Liver (tissue), 9 donors: ENCODE measurements around the gene DGKH. TPM values are rescaled to one million over a fixed set of nuclear protein-coding genes. Genes with fewer than 3 reads are reported as not detected.

Source experiments
- DNase-seq: peaks from one replicate; pipeline ENCODE4 v3.0.0-alpha.2; 2017; ENCODE audit warnings: low spot score
- H3K27ac ChIP-seq, 2 donors: one replicate each; pipeline ENCODE4 v1.7.0; 2013; ENCODE audit warnings: inconsistent platforms in 2 of 2, low read length in 2 of 2, control low read depth in 1 of 2, low read depth in 1 of 2, mild to moderate bottlenecking in 1 of 2
- H3K27me3 ChIP-seq, 4 donors: one replicate each; pipeline versions ENCODE4 v1.6.1 to v1.7.0; 2013; ENCODE audit warnings: low read length in 3 of 4, inconsistent platforms in 1 of 4, mild to moderate bottlenecking in 1 of 4, moderate library complexity in 1 of 4; ENCODE audit not compliant: control insufficient read depth in 4 of 4, insufficient read depth in 4 of 4
- H3K36me3 ChIP-seq, 4 donors: one replicate each; pipeline versions ENCODE4 v1.6.1 to v1.7.0; 2013; ENCODE audit warnings: low read length in 3 of 4, mild to moderate bottlenecking in 3 of 4, low read depth in 1 of 4, moderate library complexity in 1 of 4; ENCODE audit not compliant: control insufficient read depth in 4 of 4, insufficient read depth in 3 of 4
- H3K4me1 ChIP-seq, 4 donors: one replicate each; pipeline versions ENCODE4 v1.6.1 to v1.7.0; 2013; ENCODE audit warnings: low read length in 3 of 4, mild to moderate bottlenecking in 3 of 4, moderate library complexity in 1 of 4; ENCODE audit not compliant: control insufficient read depth in 4 of 4, insufficient read depth in 4 of 4
- H3K4me3 ChIP-seq, 3 donors: one replicate each; pipeline versions ENCODE4 v1.6.1 to v1.7.0; 2013; ENCODE audit warnings: low read length in 3 of 3, control low read depth in 1 of 3, low read depth in 1 of 3, mild to moderate bottlenecking in 1 of 3
- H3K9ac ChIP-seq, 2 donors: one replicate each; pipeline ENCODE4 v1.7.0; 2013; ENCODE audit warnings: low read length in 2 of 2, mild to moderate bottlenecking in 2 of 2, moderate library complexity in 2 of 2, control low read depth in 1 of 2, low read depth in 1 of 2
- H3K9me3 ChIP-seq, 4 donors: one replicate each; pipeline versions ENCODE4 v1.6.1 to v1.7.0; 2013; ENCODE audit warnings: low read length in 3 of 4; ENCODE audit not compliant: control insufficient read depth in 4 of 4
- EGR1 ChIP-seq, 2 donors: IDR thresholded peaks; 2 replicates each; pipeline ENCODE4 v1.6.1; 2016 to 2018; ENCODE audit warnings: antibody characterized with exemption in 2 of 2, low read depth in 2 of 2
- FOXA1 ChIP-seq: IDR thresholded peaks from 2 replicates; pipeline ENCODE4 v1.6.1; 2016; ENCODE audit warnings: antibody characterized with exemption
- FOXA2 ChIP-seq: IDR thresholded peaks from 2 replicates; pipeline ENCODE4 v1.6.1; 2016; ENCODE audit warnings: antibody characterized with exemption
- GABPA ChIP-seq, 2 donors: IDR thresholded peaks in 1 of 2; conservative IDR thresholded peaks in 1 of 2; 2 replicates each; pipeline ENCODE4 v1.6.1; 2016; ENCODE audit warnings: antibody characterized with exemption in 2 of 2, mild to moderate bottlenecking in 1 of 2, moderate library complexity in 1 of 2
- HNF4A ChIP-seq, 2 donors: conservative IDR thresholded peaks; 2 replicates each; pipeline ENCODE4 v1.6.1; 2016; ENCODE audit warnings: antibody characterized with exemption in 2 of 2, mild to moderate bottlenecking in 2 of 2
- HNF4G ChIP-seq: IDR thresholded peaks from 2 replicates; pipeline ENCODE4 v1.6.1; 2016; ENCODE audit warnings: antibody characterized with exemption
- JUND ChIP-seq, 2 donors: IDR thresholded peaks; 2 replicates each; pipeline ENCODE4 v1.6.1; 2016; ENCODE audit warnings: antibody characterized with exemption in 2 of 2
- NR2F2 ChIP-seq: IDR thresholded peaks from 2 replicates; pipeline ENCODE4 v1.6.1; 2016; ENCODE audit warnings: antibody characterized with exemption
- RAD21 ChIP-seq, 2 donors: IDR thresholded peaks; 2 replicates each; pipeline ENCODE4 v1.6.1; 2016; ENCODE audit warnings: antibody characterized with exemption in 2 of 2, mild to moderate bottlenecking in 2 of 2
- RXRA ChIP-seq, 2 donors: IDR thresholded peaks; 2 replicates each; pipeline ENCODE4 v1.6.1; 2017 to 2018; ENCODE audit warnings: antibody characterized with exemption in 2 of 2, mild to moderate bottlenecking in 1 of 2
- SP1 ChIP-seq: IDR thresholded peaks from 2 replicates; pipeline ENCODE4 v1.6.1; 2018; ENCODE audit warnings: antibody characterized with exemption, mild to moderate bottlenecking
- TAF1 ChIP-seq: conservative IDR thresholded peaks from 2 replicates; pipeline ENCODE4 v1.6.1; 2016; ENCODE audit warnings: antibody characterized with exemption, mild to moderate bottlenecking
- YY1 ChIP-seq: IDR thresholded peaks from 2 replicates; pipeline ENCODE4 v1.6.1; 2016; ENCODE audit warnings: antibody characterized with exemption, mild to moderate bottlenecking
- WGBS: extraction: QIAGEN DNeasy Blood & Tissue Kit; methylation state at CpG from one replicate; pipeline ENCODE4 v1.1.7; 2013; 5-methylcytosine and 5-hydroxymethylcytosine counted together
- polyA plus RNA-seq, 2 donors: library from polyadenylated mRNA; stranded (reverse) in 1 of 2; unstranded in 1 of 2; fragments of 200-250 nt in 1 of 2; fragments of >200 nt in 1 of 2; fragmentation: Nextera tagmentation in 1 of 2; extraction: Ambion mirVana in 1 of 2; gene quantifications; one replicate each; pipeline versions ENCODE4 v1.2.1 to v1.2.3, GENCODE V29; 2013 to 2015
- total RNA-seq, 2 donors: library from RNA; depleted of rRNA; stranded (reverse); fragments of >200 nt; gene quantifications; one replicate each; pipeline ENCODE4 v1.2.3, GENCODE V29; 2014
- TF ChIP-seq, protein P1 (sequence below): IDR thresholded peaks from 2 replicates; pipeline ENCODE4 v1.6.1; 2016; ENCODE audit warnings: antibody characterized with exemption
- TF ChIP-seq, protein P2 (sequence below): fragments of 150-350 bp; IDR thresholded peaks from 2 replicates; pipeline ENCODE4 v1.5.1; 2017; ENCODE audit warnings: improper control_type of control experiment, low read depth, low read length; ENCODE audit not compliant: missing input control
- TF ChIP-seq, protein P3 (sequence below): IDR thresholded peaks from 2 replicates; pipeline ENCODE4 v1.6.1; 2016; ENCODE audit warnings: antibody characterized with exemption, mild to moderate bottlenecking
- TF ChIP-seq, protein P4 (sequence below): IDR thresholded peaks from 2 replicates; pipeline ENCODE4 v1.6.1; 2016; ENCODE audit warnings: antibody characterized with exemption
- TF ChIP-seq, protein P5 (sequence below): IDR thresholded peaks from 2 replicates; pipeline ENCODE4 v1.6.1; 2016; ENCODE audit warnings: antibody characterized with exemption
- donor health status: healthy.
- donor health status: healthy.
- donor health status: healthy.
- donor health status: healthy.
- donor health status: healthy.

Gene DGKH
- total and polyA plus RNA-seq, 4 donors: 0.25 to 3.7 (median 0.97) TPM

DNA sequence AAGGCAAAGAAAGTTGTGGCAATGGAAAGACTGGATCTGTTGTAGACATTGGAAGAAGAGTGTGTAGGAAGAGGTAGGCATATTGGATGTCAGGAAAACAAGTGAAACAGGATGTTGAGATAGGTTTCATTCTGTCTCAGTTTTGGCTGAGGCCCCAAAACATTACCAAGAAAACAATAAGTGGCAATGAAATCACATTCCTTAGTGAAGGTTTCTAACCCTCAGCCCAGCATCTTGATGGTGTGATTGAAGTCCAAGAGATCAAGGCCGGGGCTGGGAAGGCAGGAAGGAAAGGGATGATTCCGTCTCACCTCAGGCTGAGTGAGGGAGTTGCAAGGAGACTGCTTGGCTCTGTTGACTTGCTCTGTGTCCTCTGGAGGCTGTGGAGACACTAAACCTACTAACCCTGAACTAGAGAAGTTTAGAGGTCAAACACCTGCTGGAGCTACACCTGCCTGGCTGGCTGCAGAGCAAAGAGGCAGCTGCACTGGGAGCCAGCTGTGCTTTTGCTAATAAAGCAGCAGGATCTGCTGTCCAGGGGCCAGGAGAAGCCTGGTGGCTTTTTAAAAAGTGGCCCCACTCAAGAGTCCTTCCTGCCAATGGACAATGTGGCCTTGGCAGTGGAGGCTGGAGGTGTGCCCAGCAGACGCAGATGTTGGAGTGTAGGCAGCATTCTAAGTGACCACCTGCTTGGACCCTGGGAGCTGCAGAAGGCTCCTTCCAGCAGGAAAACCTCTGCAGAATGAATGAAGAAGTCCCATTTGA, 53.6 kb downstream of the DGKH start:
- no peak overlapping the region for H3K9ac ChIP-seq
- H3K4me1 ChIP-seq: no peaks in the 10 kb centered on the region
- H3K4me3 ChIP-seq: no peak overlapping the region
- H3K9me3 ChIP-seq: no peaks in the 10 kb centered on the region
- DNase-seq: no peak
- WGBS: 76% methylated on average over 3 of the region's 3 CpGs
- H3K27ac ChIP-seq: no peak overlapping the region
- TF ChIP-seq RAD21 (IDR thresholded peaks at IDR 0.05) (no peak), HNF4A (conservative IDR thresholded peaks at IDR 0.05) (no peak), HNF4G (no peak), YY1 (no peak), NR2F2 (no peak), GABPA (IDR thresholded peaks at IDR 0.05 in 1 of 2, conservative IDR thresholded peaks at IDR 0.05 in 1 of 2) (no peak), FOXA1 (no peak), RXRA (IDR thresholded peaks at IDR 0.05) (no peak), TAF1 (no peak), FOXA2 (no peak), EGR1 (IDR thresholded peaks at IDR 0.05; ENCODE audit: low read depth in 2 of 2) (no peak), JUND (IDR thresholded peaks at IDR 0.05) (no peak), SP1 (no peak)
- TF ChIP-seq, protein P1, sequence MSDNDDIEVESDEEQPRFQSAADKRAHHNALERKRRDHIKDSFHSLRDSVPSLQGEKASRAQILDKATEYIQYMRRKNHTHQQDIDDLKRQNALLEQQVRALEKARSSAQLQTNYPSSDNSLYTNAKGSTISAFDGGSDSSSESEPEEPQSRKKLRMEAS: no peak
- TF ChIP-seq, protein P2, sequence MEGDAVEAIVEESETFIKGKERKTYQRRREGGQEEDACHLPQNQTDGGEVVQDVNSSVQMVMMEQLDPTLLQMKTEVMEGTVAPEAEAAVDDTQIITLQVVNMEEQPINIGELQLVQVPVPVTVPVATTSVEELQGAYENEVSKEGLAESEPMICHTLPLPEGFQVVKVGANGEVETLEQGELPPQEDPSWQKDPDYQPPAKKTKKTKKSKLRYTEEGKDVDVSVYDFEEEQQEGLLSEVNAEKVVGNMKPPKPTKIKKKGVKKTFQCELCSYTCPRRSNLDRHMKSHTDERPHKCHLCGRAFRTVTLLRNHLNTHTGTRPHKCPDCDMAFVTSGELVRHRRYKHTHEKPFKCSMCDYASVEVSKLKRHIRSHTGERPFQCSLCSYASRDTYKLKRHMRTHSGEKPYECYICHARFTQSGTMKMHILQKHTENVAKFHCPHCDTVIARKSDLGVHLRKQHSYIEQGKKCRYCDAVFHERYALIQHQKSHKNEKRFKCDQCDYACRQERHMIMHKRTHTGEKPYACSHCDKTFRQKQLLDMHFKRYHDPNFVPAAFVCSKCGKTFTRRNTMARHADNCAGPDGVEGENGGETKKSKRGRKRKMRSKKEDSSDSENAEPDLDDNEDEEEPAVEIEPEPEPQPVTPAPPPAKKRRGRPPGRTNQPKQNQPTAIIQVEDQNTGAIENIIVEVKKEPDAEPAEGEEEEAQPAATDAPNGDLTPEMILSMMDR: no peak
- TF ChIP-seq, protein P3, sequence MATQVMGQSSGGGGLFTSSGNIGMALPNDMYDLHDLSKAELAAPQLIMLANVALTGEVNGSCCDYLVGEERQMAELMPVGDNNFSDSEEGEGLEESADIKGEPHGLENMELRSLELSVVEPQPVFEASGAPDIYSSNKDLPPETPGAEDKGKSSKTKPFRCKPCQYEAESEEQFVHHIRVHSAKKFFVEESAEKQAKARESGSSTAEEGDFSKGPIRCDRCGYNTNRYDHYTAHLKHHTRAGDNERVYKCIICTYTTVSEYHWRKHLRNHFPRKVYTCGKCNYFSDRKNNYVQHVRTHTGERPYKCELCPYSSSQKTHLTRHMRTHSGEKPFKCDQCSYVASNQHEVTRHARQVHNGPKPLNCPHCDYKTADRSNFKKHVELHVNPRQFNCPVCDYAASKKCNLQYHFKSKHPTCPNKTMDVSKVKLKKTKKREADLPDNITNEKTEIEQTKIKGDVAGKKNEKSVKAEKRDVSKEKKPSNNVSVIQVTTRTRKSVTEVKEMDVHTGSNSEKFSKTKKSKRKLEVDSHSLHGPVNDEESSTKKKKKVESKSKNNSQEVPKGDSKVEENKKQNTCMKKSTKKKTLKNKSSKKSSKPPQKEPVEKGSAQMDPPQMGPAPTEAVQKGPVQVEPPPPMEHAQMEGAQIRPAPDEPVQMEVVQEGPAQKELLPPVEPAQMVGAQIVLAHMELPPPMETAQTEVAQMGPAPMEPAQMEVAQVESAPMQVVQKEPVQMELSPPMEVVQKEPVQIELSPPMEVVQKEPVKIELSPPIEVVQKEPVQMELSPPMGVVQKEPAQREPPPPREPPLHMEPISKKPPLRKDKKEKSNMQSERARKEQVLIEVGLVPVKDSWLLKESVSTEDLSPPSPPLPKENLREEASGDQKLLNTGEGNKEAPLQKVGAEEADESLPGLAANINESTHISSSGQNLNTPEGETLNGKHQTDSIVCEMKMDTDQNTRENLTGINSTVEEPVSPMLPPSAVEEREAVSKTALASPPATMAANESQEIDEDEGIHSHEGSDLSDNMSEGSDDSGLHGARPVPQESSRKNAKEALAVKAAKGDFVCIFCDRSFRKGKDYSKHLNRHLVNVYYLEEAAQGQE: no peak
- TF ChIP-seq, protein P4, sequence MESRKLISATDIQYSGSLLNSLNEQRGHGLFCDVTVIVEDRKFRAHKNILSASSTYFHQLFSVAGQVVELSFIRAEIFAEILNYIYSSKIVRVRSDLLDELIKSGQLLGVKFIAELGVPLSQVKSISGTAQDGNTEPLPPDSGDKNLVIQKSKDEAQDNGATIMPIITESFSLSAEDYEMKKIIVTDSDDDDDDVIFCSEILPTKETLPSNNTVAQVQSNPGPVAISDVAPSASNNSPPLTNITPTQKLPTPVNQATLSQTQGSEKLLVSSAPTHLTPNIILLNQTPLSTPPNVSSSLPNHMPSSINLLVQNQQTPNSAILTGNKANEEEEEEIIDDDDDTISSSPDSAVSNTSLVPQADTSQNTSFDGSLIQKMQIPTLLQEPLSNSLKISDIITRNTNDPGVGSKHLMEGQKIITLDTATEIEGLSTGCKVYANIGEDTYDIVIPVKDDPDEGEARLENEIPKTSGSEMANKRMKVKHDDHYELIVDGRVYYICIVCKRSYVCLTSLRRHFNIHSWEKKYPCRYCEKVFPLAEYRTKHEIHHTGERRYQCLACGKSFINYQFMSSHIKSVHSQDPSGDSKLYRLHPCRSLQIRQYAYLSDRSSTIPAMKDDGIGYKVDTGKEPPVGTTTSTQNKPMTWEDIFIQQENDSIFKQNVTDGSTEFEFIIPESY: no peak
- TF ChIP-seq, protein P5, sequence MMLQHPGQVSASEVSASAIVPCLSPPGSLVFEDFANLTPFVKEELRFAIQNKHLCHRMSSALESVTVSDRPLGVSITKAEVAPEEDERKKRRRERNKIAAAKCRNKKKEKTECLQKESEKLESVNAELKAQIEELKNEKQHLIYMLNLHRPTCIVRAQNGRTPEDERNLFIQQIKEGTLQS: no peak
- no peaks in the 10 kb centered on the region for H3K36me3 ChIP-seq
- H3K27me3 ChIP-seq: no peaks in the 10 kb centered on the region
